GM18519 (cell line): ENCODE results near the gene CPNE4.

Source experiments
- ATAC-seq: cut with Tn5 transposase; IDR thresholded peaks from one replicate; pipeline ENCODE4 v1.9.1; 2021; ENCODE audit warnings: mild to moderate bottlenecking, moderate library complexity; ENCODE audit not compliant: unreplicated experiment, low FRiP score

The CPNE4 gene

DNA sequence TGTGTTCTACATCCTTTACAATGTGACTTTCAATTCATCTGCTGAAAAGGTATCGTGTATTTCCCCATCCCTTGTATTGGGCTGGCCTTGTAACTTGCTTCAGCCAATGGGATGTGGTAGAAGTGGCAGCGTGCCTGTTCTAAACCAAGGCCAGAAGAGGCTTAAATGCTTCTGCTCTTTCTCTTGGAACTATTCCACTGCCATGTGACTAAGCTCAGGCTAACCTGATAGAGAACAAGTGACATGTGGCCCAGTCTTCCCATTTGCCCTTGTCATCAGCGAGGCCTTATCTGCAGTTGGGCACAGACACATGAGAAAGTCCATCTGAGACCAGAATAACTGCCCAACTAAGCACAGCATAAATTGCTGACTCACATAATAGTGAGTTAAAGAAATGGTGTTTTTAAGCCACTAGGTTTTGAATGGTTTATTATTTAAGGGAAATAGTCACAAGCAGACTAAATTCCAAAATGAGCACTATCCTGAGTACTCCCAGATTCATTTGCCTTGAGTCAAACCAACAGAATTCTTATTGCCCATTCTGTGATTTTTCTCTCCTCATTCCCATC, 230.2 kb downstream of the CPNE4 start:
- ATAC-seq = no peak

- ATAC-seq = no peak
These were observed 231.7 kb downstream of the CPNE4 start for GRCh38 chr3:131803113-131803512.

DNA sequence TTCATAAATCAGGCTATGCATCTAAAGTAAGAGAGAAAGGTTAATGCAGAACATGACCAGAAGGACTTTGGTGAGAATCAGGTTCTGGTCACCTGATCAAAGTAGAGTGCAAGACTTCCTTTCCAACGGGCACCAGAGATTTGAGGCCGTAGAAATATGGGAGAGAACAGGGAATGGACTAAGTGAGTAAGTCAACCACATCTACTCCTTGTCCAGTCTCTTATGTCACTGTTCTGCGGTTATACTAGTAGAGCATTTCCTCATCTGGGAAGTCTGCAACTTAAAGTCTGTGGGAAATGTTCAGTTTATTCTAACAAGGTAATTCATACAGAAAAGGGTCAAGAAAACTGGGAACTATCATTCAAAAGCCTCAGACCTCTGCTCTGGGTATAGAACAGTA, 232.8 kb downstream of the CPNE4 start:
- no peak for ATAC-seq

DNA sequence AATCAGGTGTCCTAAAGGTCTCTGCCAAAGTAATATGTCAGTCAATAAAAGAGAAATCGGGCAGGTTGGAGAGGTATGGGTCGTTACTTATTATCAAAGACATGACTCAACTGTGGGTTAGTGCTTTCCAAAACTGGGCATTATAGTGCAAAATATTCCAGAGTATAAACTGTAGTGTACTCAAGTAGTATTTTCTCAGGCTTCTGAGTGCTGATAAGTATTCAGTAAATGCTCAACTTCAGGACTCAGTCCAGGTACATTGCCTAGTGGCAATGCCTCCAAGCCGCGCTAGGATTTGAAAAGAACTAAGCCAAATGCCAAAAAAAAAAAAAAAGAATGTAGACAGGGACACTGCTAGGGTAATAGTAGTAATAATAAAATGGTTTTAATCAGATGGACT, 233.2 kb downstream of the CPNE4 start:
- ATAC-seq = no peak

- no peak for ATAC-seq
These were observed 237.0 kb downstream of the CPNE4 start for GRCh38 chr3:131797776-131798175.

GRCh38 chr3:131796558-131797198, 238.1 kb downstream of the CPNE4 start:
- ATAC-seq = peak; percentile 46

- no peak for ATAC-seq
These were observed 238.7 kb downstream of the CPNE4 start for GRCh38 chr3:131796111-131796510.

- no peak for ATAC-seq
These were observed 239.3 kb downstream of the CPNE4 start for GRCh38 chr3:131795390-131796090.

GRCh38 chr3:131794766-131795388, 239.9 kb downstream of the CPNE4 start:
- peak; percentile 62 for ATAC-seq

- no peak for ATAC-seq
These were observed 240.9 kb downstream of the CPNE4 start for GRCh38 chr3:131793870-131794269.

DNA sequence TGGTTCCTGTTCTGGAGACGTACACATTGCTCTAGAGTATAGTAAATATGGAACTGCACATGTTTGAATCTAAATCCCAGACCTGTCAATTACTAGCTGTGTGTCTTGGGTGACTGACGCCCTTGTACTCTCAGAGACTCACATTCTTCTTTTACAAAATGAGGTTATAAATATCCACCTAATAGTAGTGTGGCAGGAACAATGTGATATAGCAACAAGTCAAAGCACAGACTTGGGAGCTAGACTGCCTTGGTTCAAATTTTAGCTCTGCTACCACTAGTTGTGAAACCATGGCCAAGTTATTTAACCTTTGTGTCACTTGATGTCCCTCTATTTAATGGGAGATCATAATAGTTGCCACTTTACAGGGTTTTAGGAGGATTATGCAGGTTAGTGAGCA, 245.6 kb downstream of the CPNE4 start:
- ATAC-seq = no peak

DNA sequence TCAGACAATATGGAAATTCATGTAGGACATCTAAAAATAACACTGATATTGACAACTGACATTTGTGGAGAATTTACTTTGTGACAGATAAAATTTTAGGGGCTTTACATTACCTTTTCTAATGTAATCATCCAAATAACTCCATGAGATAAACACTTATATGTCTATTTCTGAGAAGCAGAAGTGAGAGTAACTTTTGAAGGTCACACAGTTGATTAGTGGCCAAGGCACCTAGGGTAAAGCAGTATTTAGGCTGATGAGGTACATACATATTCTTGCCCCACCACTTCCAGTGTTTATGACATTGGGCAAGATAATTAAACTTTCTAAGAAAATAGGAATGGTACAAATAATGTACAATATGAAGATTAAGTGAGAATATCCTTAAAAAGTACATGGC, 248.4 kb downstream of the CPNE4 start:
- no peak for ATAC-seq

DNA sequence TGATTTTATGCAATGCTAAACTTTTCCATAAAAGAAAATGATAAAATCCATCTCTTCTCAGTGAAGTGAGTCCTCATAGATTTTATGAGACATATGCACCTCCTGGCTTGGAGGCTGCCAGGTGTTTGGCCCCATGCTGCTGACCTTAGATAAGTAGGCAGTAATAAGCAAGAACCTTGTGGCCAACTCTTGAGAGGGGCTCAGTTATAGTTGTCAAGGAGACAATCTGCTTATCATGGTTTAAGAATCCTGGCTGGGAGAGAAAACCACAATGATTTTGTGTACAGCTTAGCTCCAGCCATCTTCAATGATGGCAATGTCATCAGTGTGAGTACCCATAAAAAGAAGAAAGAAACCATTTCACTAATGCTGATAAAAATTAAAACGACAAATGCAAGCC, 252.1 kb downstream of the CPNE4 start:
- no peak for ATAC-seq

- no peak for ATAC-seq
These were observed 256.3 kb downstream of the CPNE4 start for GRCh38 chr3:131778526-131778925.

- no peak for ATAC-seq
These were observed 259.2 kb downstream of the CPNE4 start for GRCh38 chr3:131775650-131776049.

DNA sequence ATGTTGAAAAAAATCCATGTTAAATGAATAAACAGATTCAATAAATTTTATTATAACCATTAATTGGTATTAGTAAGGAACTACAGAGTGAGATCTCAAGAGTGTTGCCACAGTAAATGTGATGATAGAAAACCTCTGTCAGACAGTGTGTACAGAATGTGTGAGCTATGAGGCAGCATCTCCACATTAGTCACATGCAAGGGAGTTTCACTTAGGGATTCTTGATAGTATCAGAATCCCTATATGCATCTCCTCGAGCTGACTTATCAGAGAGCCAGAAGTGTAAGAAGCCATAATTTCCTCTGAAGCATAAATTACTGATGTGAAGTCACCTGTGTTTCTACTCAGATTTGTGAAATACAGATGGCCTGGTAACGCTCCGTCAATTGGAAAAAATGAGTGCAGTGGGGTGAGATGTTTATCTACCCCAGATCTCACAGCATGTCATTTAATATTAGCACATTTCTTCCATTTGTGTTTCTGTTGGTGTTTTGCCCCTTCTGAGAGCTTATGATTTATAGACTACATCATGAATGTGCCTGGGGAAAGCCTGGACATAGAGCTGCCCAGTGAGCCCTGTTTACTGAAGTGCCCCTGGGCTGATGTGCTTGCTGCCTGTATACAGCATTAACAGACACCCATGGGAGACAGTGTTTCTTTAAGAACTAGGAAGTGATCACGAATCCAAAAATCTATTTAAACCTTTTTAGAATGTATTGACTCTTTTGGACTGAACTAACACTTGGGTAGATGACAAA, 262.4 kb downstream of the CPNE4 start:
- ATAC-seq = no peak

- no peak for ATAC-seq
These were observed 271.7 kb downstream of the CPNE4 start for GRCh38 chr3:131762981-131763564.

DNA sequence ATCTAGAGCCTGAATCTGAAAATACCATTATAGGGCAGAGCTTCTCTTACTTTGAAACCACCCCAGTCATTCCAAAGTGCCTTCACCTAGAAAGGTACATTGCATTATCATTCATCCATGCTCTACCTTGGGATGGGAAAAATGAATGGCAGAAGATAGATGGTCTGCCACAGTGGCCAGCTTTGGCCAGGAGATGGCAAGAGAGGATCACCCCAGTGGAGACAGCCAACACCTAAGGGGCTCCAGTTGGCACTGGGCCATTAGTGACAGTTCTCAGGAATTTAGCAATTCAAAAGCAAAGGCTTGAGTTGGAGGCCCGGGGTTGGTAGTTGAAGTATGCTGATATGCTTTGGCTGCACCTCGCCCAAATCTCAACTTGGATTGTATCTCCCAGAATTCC, 278.4 kb downstream of the CPNE4 start:
- no peak for ATAC-seq

DNA sequence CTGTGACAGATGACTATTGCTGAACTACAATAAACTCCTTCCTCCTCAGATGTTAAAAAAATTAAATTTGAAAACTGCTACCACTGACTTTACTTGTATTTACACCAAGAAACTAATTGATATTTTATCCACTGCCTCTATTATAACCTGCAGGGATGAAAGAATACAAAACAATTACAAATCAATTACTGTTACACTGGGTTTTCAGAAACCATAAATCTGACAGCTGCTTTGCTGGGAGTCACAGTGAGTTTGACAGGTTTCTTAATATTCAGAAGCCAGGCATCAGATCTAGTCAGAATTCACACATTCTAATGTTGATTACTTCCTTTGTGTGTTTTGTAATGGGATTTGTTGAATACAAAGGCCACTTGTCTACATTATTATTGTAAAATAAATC, 279.4 kb downstream of the CPNE4 start:
- ATAC-seq = no peak

- no peak for ATAC-seq
These were observed 284.6 kb downstream of the CPNE4 start for GRCh38 chr3:131750256-131750655.

DNA sequence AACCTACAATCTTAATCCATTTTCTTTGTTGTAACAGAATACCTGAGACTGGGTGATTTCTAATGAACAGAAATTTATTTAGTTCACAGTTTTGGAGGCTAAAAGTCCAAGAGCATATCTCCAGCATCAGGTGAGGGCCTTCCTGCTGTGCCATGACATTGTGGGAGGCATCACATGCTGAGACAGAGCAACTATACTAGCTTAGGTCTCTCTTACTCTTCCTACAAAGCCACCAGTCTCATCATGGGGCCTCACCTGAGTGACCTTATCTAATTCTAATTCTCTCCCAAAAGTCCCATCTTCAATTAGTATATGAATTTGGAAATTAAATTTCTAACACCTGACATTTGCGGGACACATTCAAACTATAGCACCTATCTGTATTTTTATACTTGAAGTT, 285.0 kb downstream of the CPNE4 start:
- no peak for ATAC-seq
